Endothelial cell of umbilical vein (primary cell): ENCODE measurements around the gene MRPS6. TPM values are rescaled to one million over a fixed set of nuclear protein-coding genes. Genes with fewer than 3 reads are reported as not detected.

Experiments
- BruUV-seq: library from RNA; stranded (reverse); fragments of 400-500 nt; replicated peaks from 2 replicates; lab custom pipeline; 2021; lab: Mats Ljungman, UMichigan
- CTCF ChIA-PET: fragments of 300-600, 350-600 bp; sonication (Branson Sonifier 250); formaldehyde crosslinking; loops from one replicate; lab custom pipeline; 2021; ENCODE audit warnings: antibody characterized with exemption, inconsistent platforms; lab: Charles Lee
- POLR2A ChIA-PET: fragments of 300-600, 350-600 bp; sonication (Branson Sonifier 250); formaldehyde crosslinking; loops from one replicate; lab custom pipeline; 2021; ENCODE audit warnings: antibody characterized with exemption, inconsistent platforms; lab: Charles Lee
- DNase-seq: peaks from one replicate; pipeline ENCODE4 v3.0.0-alpha.2; 2011; ENCODE audit warnings: low read depth, low spot score
- FAIRE-seq: peaks from 2 replicates; lab custom pipeline; 2011; peaks lifted over from hg19 to GRCh38; lab: Jason Lieb, UNC
- H2AFZ ChIP-seq: 2 replicates; pipeline ENCODE4 v1.6.0; 2012; ENCODE audit warnings: low read depth, low read length, control low read depth, inconsistent platforms
- H3K27ac ChIP-seq: 2 replicates; pipeline ENCODE4 v1.5.1; 2011; ENCODE audit warnings: low read depth, mild to moderate bottlenecking, control low read depth, low read length, moderate library complexity; ENCODE audit not compliant: insufficient read depth
- H3K27me3 ChIP-seq, 2 experiments: 2 replicates each; pipeline versions ENCODE4 v1.6.0 to v1.6.1; 2011; ENCODE audit warnings: low read length in 2 of 2, mixed read lengths in 1 of 2; ENCODE audit not compliant: control insufficient read depth in 2 of 2, insufficient read depth in 2 of 2
- H3K36me3 ChIP-seq, 2 experiments: 2 replicates in 1 of 2; 3 replicates in 1 of 2; pipeline ENCODE4 v1.5.1; 2011; ENCODE audit warnings: low read length in 2 of 2, mild to moderate bottlenecking in 1 of 2, moderate library complexity in 1 of 2; ENCODE audit not compliant: control insufficient read depth in 2 of 2, insufficient read depth in 2 of 2; ENCODE audit errors: extremely low read depth in 1 of 2
- H3K4me1 ChIP-seq: 3 replicates; pipeline ENCODE4 v1.5.1; 2011; ENCODE audit warnings: mild to moderate bottlenecking, low read length; ENCODE audit not compliant: control insufficient read depth, insufficient read depth; ENCODE audit errors: extremely low read depth
- H3K4me2 ChIP-seq: 2 replicates; pipeline ENCODE4 v1.6.1; 2011; ENCODE audit warnings: low read length, control low read depth, mixed read lengths; ENCODE audit not compliant: insufficient read depth
- H3K4me3 ChIP-seq, 3 experiments: fragments of 200-600 bp in 1 of 3; sonication (generic), shearing (Covaris generic) in 1 of 3; replicated peaks in 1 of 3; 2 replicates each; pipeline ENCODE4 v1.5.1; 2011 to 2016; ENCODE audit warnings: control low read depth in 3 of 3, low read length in 3 of 3, mild to moderate bottlenecking in 2 of 3, inconsistent platforms in 1 of 3, low read depth in 1 of 3, moderate library complexity in 1 of 3; ENCODE audit not compliant: insufficient read depth in 1 of 3
- H3K79me2 ChIP-seq: 2 replicates; pipeline ENCODE4 v1.6.0; 2012; ENCODE audit warnings: low read length, inconsistent platforms; ENCODE audit not compliant: control insufficient read depth, insufficient read depth
- H3K9ac ChIP-seq: replicated peaks from 2 replicates; pipeline ENCODE3; 2011; ENCODE audit warnings: low read length, control low read depth; ENCODE audit not compliant: insufficient read depth; ENCODE audit errors: extremely low read depth
- H3K9me1 ChIP-seq: replicated peaks from 3 replicates; pipeline ENCODE4 v1.6.0; 2011; ENCODE audit warnings: mild to moderate bottlenecking, low read length; ENCODE audit not compliant: control insufficient read depth, insufficient read depth; ENCODE audit errors: extremely low read depth
- H3K9me3 ChIP-seq: replicated peaks from 2 replicates; pipeline ENCODE4 v1.5.1; 2012; ENCODE audit warnings: low read length, inconsistent platforms; ENCODE audit not compliant: control insufficient read depth, insufficient read depth
- H4K20me1 ChIP-seq: replicated peaks from 2 replicates; pipeline ENCODE3; 2011; ENCODE audit warnings: mild to moderate bottlenecking, low read length; ENCODE audit not compliant: control insufficient read depth, insufficient read depth; ENCODE audit errors: extremely low read depth
- CTCF ChIP-seq, 2 donors: IDR thresholded peaks; 1 replicate in 1 of 2; 2 replicates in 1 of 2; pipeline ENCODE4 v1.5.1; 2011; ENCODE audit warnings: low read length in 2 of 2, mild to moderate bottlenecking in 2 of 2, moderate library complexity in 2 of 2, control low read depth in 1 of 2, inconsistent platforms in 1 of 2, low read depth in 1 of 2; ENCODE audit not compliant: insufficient read depth in 1 of 2; ENCODE audit errors: extremely low read depth in 1 of 2
- EZH2 ChIP-seq: IDR thresholded peaks from 2 replicates; pipeline ENCODE4 v1.6.1; 2012; ENCODE audit warnings: borderline replicate concordance, low read depth, mild to moderate bottlenecking, moderate library complexity, low read length, inconsistent platforms; ENCODE audit not compliant: severe bottlenecking
- FOS ChIP-seq: IDR thresholded peaks from 2 replicates; pipeline ENCODE4 v1.6.1; 2011; ENCODE audit warnings: mild to moderate bottlenecking, low read length, moderate library complexity, borderline replicate concordance; ENCODE audit not compliant: insufficient read depth
- GATA2 ChIP-seq: IDR thresholded peaks from 2 replicates; pipeline ENCODE4 v1.7.0; 2011; ENCODE audit warnings: low read depth, mild to moderate bottlenecking, moderate library complexity, mixed read lengths, low read length; ENCODE audit not compliant: insufficient read length, insufficient read depth
- JUN ChIP-seq: IDR thresholded peaks from 2 replicates; pipeline ENCODE4 v1.6.1; 2011; ENCODE audit warnings: borderline replicate concordance, low read depth; ENCODE audit not compliant: insufficient read length, insufficient read depth
- MAX ChIP-seq: IDR thresholded peaks from 2 replicates; pipeline ENCODE4 v1.6.1; 2011; ENCODE audit not compliant: insufficient read depth, insufficient read length
- MYC ChIP-seq: IDR thresholded peaks from one replicate; pipeline ENCODE4 v1.6.1; 2011; ENCODE audit warnings: mild to moderate bottlenecking, low read depth, low read length
- POLR2A ChIP-seq: IDR thresholded peaks from 2 replicates; pipeline ENCODE4 v1.6.1; 2012; ENCODE audit warnings: low read depth, mild to moderate bottlenecking, control low read depth, low read length
- POLR2AphosphoS5 ChIP-seq: IDR thresholded peaks from 2 replicates; pipeline ENCODE4 v1.6.1; 2012; ENCODE audit warnings: low read depth, mild to moderate bottlenecking, control low read depth, low read length, moderate library complexity; ENCODE audit not compliant: insufficient read depth
- dilution Hi-C: fragments of 300-500 bp; cut with MboI; formaldehyde crosslinking; loops from one replicate; pipeline ENCODE4 v1.15.0; 2019; ENCODE audit warnings: low sequenced_read_pairs; ENCODE audit not compliant: extremely low pct_ligation_motif_present
- intact Hi-C: fragments of 100-400 bp; cut with micrococcal nuclease; formaldehyde crosslinking; loops from one replicate; pipeline ENCODE4 v1.10.0; 2022
- polyA plus RNA-seq, 4 experiments: library from polyadenylated mRNA; depleted of rRNA in 3 of 4; stranded (reverse) in 3 of 4; unstranded in 1 of 4; fragments of >200 nt; gene quantifications; 2 replicates each; pipeline versions ENCODE4 v1.2.1 to v1.2.3, GENCODE V29; 2011 to 2012; ENCODE audit warnings: missing spikeins in 1 of 4
- total RNA-seq: library from RNA; stranded (reverse); gene quantifications from 2 replicates; pipeline ENCODE4 v1.2.3, GENCODE V29; 2021

MRPS6 gene
- total and polyA plus RNA-seq, 2 donors (not counting 3 experiments of a cell fraction or from before 2014, with no cell fraction given): 19.8 to 37.2 TPM

GRCh38 chr21:34054259-34054658 is 19.1 kb upstream of the MRPS6 start:
- TF ChIP-seq EZH2 (no peak), MYC (no peak), CTCF (IDR thresholded peaks at IDR 0.05; ENCODE audit: extremely low read depth in 1 of 2, insufficient read depth in 1 of 2, low read depth in 1 of 2, low read length in 2 of 2) (no peak), GATA2 (no peak), FOS (no peak), POLR2AphosphoS5 (no peak)
- BruUV-seq: no TSS peak
- dilution Hi-C loops (no loop called here), intact Hi-C loops (no loop called here)
- H3K9me1 ChIP-seq: no peaks in the 10 kb centered on the region
- no peak overlapping the region for H3K27ac ChIP-seq
- no peak overlapping the region for H3K4me3 ChIP-seq
- H3K9me3 ChIP-seq: no peaks in the 10 kb centered on the region
- H2AFZ ChIP-seq: no peak overlapping the region
- FAIRE-seq (no peak), DNase-seq (no peak)
- ChIA-PET POLR2A (no interaction called here), CTCF (no interaction called here)
- no peak overlapping the region for H3K4me2 ChIP-seq
- no peaks in the 10 kb centered on the region for H3K36me3 ChIP-seq
- H3K27me3 ChIP-seq: peaks cover 3 to 5% of the 10 kb centered on the region in 2 experiments
- no peaks in the 10 kb centered on the region for H3K79me2 ChIP-seq
- H3K4me1 ChIP-seq: no peaks in the 10 kb centered on the region
- no peaks in the 10 kb centered on the region for H4K20me1 ChIP-seq
- H3K9ac ChIP-seq: no peak overlapping the region

- DNase-seq: no peak
- no peak for FAIRE-seq
- Histone ChIP-seq H3K36me3 (no peaks in the 10 kb centered on the region), H3K4me3 (no peak overlapping the region), H3K4me2 (no peak overlapping the region), H3K9me3 (no peaks in the 10 kb centered on the region), H3K27ac (no peak overlapping the region), H3K9me1 (no peaks in the 10 kb centered on the region), H4K20me1 (no peaks in the 10 kb centered on the region), H3K9ac (no peak overlapping the region), H3K79me2 (no peaks in the 10 kb centered on the region), H3K27me3 (peaks cover 3% of the 10 kb centered on the region in 2 experiments), H2AFZ (no peak overlapping the region), H3K4me1 (no peaks in the 10 kb centered on the region)
- BruUV-seq: no TSS peak
- TF ChIP-seq FOS: no peak
- no peak for TF ChIP-seq CTCF (IDR thresholded peaks at IDR 0.05; ENCODE audit: extremely low read depth in 1 of 2, insufficient read depth in 1 of 2, low read depth in 1 of 2, low read length in 2 of 2)
- TF ChIP-seq POLR2A: no peak
- TF ChIP-seq POLR2AphosphoS5: no peak
- TF ChIP-seq MYC: no peak
- TF ChIP-seq GATA2: no peak
- TF ChIP-seq EZH2: no peak
- TF ChIP-seq MAX: no peak
- no peak for TF ChIP-seq JUN
- POLR2A ChIA-PET: no interaction called here
- dilution Hi-C loops: no loop called here
- CTCF ChIA-PET: interaction anchor here (1.7 kb wide), 1 partner anchor 132 kb away, joined by 5 read pairs; no protein-coding TSS in a partner anchor
- intact Hi-C loops: no loop called here
Measured at GRCh38 chr21:34055615-34056014, 17.8 kb upstream of the MRPS6 start.
